Measurements from ENCODE around the gene PLCG2. TPM values are rescaled to one million over a fixed set of nuclear protein-coding genes. Genes with fewer than 3 reads are reported as not detected.
"Not testable (repeated sequence)": the region's sequence is repeated elsewhere in the genome, so short reads cannot be mapped to it uniquely, and the experiment has no call there.

PLCG2 gene
- total RNA-seq, 2 donors from 2014 or later, result 11.6 to 30.9 TPM

GRCh38 chr16:81929841-81930240 lies 150.8 kb downstream of the PLCG2 start:
- ATAC-seq (ENCODE audit: insufficient number of reproducible peaks, low FRiP score, low read depth) (no peak), DNase-seq (ENCODE audit: low spot score) (no peak)
- H3K4me1 ChIP-seq (ENCODE audit: control insufficient read depth in 1 of 2, low read depth in 2 of 2), result no peaks in the 10 kb centered on the region
- H3K27ac ChIP-seq, result no peak overlapping the region
- H3K9me3 ChIP-seq, result no peaks in the 10 kb centered on the region
- TF ChIP-seq, protein P1, sequence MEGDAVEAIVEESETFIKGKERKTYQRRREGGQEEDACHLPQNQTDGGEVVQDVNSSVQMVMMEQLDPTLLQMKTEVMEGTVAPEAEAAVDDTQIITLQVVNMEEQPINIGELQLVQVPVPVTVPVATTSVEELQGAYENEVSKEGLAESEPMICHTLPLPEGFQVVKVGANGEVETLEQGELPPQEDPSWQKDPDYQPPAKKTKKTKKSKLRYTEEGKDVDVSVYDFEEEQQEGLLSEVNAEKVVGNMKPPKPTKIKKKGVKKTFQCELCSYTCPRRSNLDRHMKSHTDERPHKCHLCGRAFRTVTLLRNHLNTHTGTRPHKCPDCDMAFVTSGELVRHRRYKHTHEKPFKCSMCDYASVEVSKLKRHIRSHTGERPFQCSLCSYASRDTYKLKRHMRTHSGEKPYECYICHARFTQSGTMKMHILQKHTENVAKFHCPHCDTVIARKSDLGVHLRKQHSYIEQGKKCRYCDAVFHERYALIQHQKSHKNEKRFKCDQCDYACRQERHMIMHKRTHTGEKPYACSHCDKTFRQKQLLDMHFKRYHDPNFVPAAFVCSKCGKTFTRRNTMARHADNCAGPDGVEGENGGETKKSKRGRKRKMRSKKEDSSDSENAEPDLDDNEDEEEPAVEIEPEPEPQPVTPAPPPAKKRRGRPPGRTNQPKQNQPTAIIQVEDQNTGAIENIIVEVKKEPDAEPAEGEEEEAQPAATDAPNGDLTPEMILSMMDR (IDR thresholded peaks at IDR 0.05), result no peak
- H3K27me3 ChIP-seq (replicated peaks; ENCODE audit: insufficient read depth), result no peaks in the 10 kb centered on the region
- H3K4me3 ChIP-seq, result no peak overlapping the region
- no peaks in the 10 kb centered on the region for H3K36me3 ChIP-seq

GRCh38 chr16:81931927-81932326 lies 152.8 kb downstream of the PLCG2 start:
- TF ChIP-seq, protein P1 (IDR thresholded peaks at IDR 0.05), result no peak
- H3K27ac ChIP-seq, result no peak overlapping the region
- no peak for ATAC-seq (ENCODE audit: insufficient number of reproducible peaks, low FRiP score, low read depth)

GRCh38 chr16:81932668-81933067 lies 153.6 kb downstream of the PLCG2 start:
- ATAC-seq (ENCODE audit: insufficient number of reproducible peaks, low FRiP score, low read depth), result no peak
- H3K27ac ChIP-seq, result no peak overlapping the region

More at GRCh38 chr16:81931927-81932326, 152.8 kb downstream of the PLCG2 start:
- Histone ChIP-seq H3K4me3 (no peak overlapping the region), H3K27me3 (replicated peaks; ENCODE audit: insufficient read depth) (no peaks in the 10 kb centered on the region), H3K9me3 (no peaks in the 10 kb centered on the region), H3K36me3 (no peaks in the 10 kb centered on the region), H3K4me1 (ENCODE audit: control insufficient read depth in 1 of 2, low read depth in 2 of 2) (no peaks in the 10 kb centered on the region)
- no peak for DNase-seq (ENCODE audit: low spot score)

DNA sequence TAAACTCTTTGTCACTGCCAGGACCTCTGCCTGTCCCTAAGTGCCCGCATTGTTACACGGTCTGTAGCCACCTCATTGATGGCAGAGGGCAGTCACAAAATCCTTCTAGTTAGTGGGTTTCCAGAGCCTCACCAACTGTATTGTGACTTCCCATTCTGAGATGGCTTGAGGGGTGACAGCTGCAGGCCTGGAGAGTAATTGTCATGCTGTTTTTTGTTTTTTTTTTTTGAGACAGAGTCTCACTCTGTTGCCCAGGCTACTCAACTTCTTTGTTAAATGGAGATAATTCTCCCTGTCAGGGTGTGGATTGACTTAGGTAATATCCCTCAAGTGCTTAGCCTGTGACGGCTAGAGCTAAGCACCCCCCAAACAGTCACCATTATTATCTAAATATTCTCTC lies 154.3 kb downstream of the PLCG2 start:
- no peak overlapping the region for H3K4me3 ChIP-seq
- H3K27ac ChIP-seq, result no peak overlapping the region
- no peak for ATAC-seq (ENCODE audit: insufficient number of reproducible peaks, low FRiP score, low read depth)
- no peaks in the 10 kb centered on the region for H3K4me1 ChIP-seq (ENCODE audit: control insufficient read depth in 1 of 2, low read depth in 2 of 2)
- DNase-seq (ENCODE audit: low spot score), result no peak
- TF ChIP-seq, protein P1 (IDR thresholded peaks at IDR 0.05), result no peak
- H3K27me3 ChIP-seq (replicated peaks; ENCODE audit: insufficient read depth), result no peaks in the 10 kb centered on the region
- H3K36me3 ChIP-seq, result no peaks in the 10 kb centered on the region
- H3K9me3 ChIP-seq, result no peaks in the 10 kb centered on the region

More at GRCh38 chr16:81932668-81933067, 153.6 kb downstream of the PLCG2 start:
- TF ChIP-seq, protein P1 (IDR thresholded peaks at IDR 0.05), result no peak
- Histone ChIP-seq H3K27me3 (replicated peaks; ENCODE audit: insufficient read depth) (no peaks in the 10 kb centered on the region), H3K4me1 (ENCODE audit: control insufficient read depth in 1 of 2, low read depth in 2 of 2) (no peaks in the 10 kb centered on the region), H3K36me3 (no peaks in the 10 kb centered on the region), H3K9me3 (no peaks in the 10 kb centered on the region), H3K4me3 (no peak overlapping the region)
- DNase-seq (ENCODE audit: low spot score), result no peak

DNA sequence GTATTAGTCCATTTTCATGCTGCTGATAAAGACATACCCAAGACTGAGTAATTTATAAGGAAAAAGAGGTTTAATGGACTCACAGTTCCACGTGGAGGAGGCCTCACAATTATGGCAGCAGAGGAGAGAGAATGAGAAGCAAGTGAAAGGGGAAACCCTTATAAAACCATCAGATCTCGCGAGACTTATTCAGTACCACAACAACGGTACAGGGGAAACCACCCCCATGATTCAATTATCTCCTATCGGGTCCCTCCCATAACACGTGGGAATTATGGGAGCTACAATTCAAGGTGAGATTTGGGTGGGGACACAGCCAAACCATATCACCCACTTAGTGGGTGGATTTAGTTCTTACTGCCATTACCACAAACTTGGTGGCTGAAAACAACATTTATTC lies 155.6 kb downstream of the PLCG2 start:
- not testable (repeated sequence) for H3K4me3 ChIP-seq; H3K4me1 ChIP-seq (ENCODE audit: control insufficient read depth in 1 of 2, low read depth in 2 of 2); H3K27ac ChIP-seq; DNase-seq (ENCODE audit: low spot score); ATAC-seq (ENCODE audit: insufficient number of reproducible peaks, low FRiP score, low read depth); H3K27me3 ChIP-seq (replicated peaks; ENCODE audit: insufficient read depth); H3K36me3 ChIP-seq; H3K9me3 ChIP-seq
